ENCODE results near the gene AIP.
A peak's percentile ranks its signal among the peaks of the same experiment; 100 is the strongest.

Gene AIP

GRCh38 chr11:67440229-67441097 is 42.4 kb upstream of the AIP start:
- DNase-seq (ENCODE audit: low read depth in 1 of 2, low spot score in 1 of 2): no peak
- Histone ChIP-seq H3K27me3 (ENCODE audit: insufficient read depth, poor library complexity, severe bottlenecking) (no peaks in the 10 kb centered on the region), H3K4me3 (replicated peaks; ENCODE audit: insufficient read depth, low read length) (no peak overlapping the region), H3K27ac (replicated peaks) (peak overlapping the region; percentile 17)
- TF ChIP-seq, protein P1, sequence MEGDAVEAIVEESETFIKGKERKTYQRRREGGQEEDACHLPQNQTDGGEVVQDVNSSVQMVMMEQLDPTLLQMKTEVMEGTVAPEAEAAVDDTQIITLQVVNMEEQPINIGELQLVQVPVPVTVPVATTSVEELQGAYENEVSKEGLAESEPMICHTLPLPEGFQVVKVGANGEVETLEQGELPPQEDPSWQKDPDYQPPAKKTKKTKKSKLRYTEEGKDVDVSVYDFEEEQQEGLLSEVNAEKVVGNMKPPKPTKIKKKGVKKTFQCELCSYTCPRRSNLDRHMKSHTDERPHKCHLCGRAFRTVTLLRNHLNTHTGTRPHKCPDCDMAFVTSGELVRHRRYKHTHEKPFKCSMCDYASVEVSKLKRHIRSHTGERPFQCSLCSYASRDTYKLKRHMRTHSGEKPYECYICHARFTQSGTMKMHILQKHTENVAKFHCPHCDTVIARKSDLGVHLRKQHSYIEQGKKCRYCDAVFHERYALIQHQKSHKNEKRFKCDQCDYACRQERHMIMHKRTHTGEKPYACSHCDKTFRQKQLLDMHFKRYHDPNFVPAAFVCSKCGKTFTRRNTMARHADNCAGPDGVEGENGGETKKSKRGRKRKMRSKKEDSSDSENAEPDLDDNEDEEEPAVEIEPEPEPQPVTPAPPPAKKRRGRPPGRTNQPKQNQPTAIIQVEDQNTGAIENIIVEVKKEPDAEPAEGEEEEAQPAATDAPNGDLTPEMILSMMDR (IDR thresholded peaks at IDR 0.05; ENCODE audit: insufficient read depth, low read length): no peak
- TF ChIP-seq REST (IDR thresholded peaks at IDR 0.05; ENCODE audit: insufficient replicate concordance, low read depth) (no peak), GABPA (IDR thresholded peaks at IDR 0.05; ENCODE audit: low read depth) (no peak), POLR2AphosphoS5 (IDR thresholded peaks at IDR 0.05; ENCODE audit: low read depth) (peak; percentile 14; the same call in 1 of the 2 replicates), SPI1 (IDR thresholded peaks at IDR 0.05; ENCODE audit: borderline replicate concordance, low read depth) (no peak)

- H3K27me3 ChIP-seq (ENCODE audit: insufficient read depth, poor library complexity, severe bottlenecking): no peaks in the 10 kb centered on the region
- H3K27ac ChIP-seq (replicated peaks): no peak overlapping the region
- no peak for DNase-seq (ENCODE audit: low read depth in 1 of 2, low spot score in 1 of 2)
- H3K4me3 ChIP-seq (replicated peaks; ENCODE audit: insufficient read depth, low read length): no peak overlapping the region
- TF ChIP-seq REST (IDR thresholded peaks at IDR 0.05; ENCODE audit: insufficient replicate concordance, low read depth): no peak
- TF ChIP-seq POLR2AphosphoS5 (IDR thresholded peaks at IDR 0.05; ENCODE audit: low read depth): no peak
- TF ChIP-seq, protein P1 (IDR thresholded peaks at IDR 0.05; ENCODE audit: insufficient read depth, low read length): no peak
Observed at GRCh38 chr11:67441098-67441563, 41.7 kb upstream of the AIP start.

DNA sequence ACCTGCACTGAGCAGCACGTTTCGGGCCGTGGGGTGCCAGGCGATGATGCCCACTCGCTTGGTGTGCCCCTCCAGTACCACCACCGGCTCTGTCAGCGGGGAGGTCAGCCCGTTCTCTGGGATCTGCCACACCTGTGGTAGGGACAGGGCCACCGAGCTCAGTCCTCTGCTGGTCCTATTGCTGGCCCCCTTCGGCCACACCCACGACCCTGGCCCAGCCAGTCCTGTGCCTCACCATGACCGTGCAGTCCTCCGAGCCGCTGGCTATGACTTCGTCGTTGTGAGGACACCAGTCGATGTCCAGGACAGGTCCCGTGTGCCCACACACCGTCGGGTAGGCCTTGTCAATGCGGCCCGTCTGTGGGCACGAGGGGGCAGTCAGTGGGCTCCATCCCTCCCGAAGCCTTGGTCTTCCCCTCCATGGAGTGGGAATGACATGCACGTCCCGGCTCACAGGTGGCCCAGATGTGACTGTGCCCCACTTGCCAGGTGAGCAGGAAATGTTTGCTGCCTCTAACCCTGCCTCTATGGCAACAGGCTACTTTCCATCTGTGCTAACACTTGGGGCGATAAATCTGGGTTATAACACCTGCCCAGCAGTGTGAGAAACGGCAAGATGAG is 41.0 kb upstream of the AIP start:
- no peak overlapping the region for H3K27ac ChIP-seq (replicated peaks)
- DNase-seq (ENCODE audit: low read depth in 1 of 2, low spot score in 1 of 2): no peak

More for the DNA sequence above, 41.0 kb upstream of the AIP start:
- Histone ChIP-seq H3K27me3 (ENCODE audit: insufficient read depth, poor library complexity, severe bottlenecking) (no peaks in the 10 kb centered on the region), H3K4me3 (replicated peaks; ENCODE audit: insufficient read depth, low read length) (no peak overlapping the region)
- TF ChIP-seq, protein P1 (IDR thresholded peaks at IDR 0.05; ENCODE audit: insufficient read depth, low read length): no peak
- TF ChIP-seq REST (IDR thresholded peaks at IDR 0.05; ENCODE audit: insufficient replicate concordance, low read depth): no peak
- TF ChIP-seq GABPA (IDR thresholded peaks at IDR 0.05; ENCODE audit: low read depth): no peak
- TF ChIP-seq POLR2AphosphoS5 (IDR thresholded peaks at IDR 0.05; ENCODE audit: low read depth): no peak; the same call in 1 of the 2 replicates
- TF ChIP-seq SPI1 (IDR thresholded peaks at IDR 0.05; ENCODE audit: borderline replicate concordance, low read depth): no peak
